ENCODE data around the gene CRB1. TPM values are rescaled to one million over a fixed set of nuclear protein-coding genes. Genes with fewer than 3 reads are reported as not detected.

Gene CRB1
- 0.28 TPM in 2 replicates for total RNA-seq

GRCh38 chr1:197268012-197268411, at the start of gene CRB1:
TSS of gene CRB1 (plus strand) at chr1:197268252. CDS start at chr1:197268413, 161 bp downstream.

Other genes with a start within 250 kb of the CRB1 start
- gene F13B, start 201.0 kb upstream of the CRB1 start, total RNA-seq: not detected in 2 replicates
- gene ASPM, start 121.6 kb upstream of the CRB1 start, total RNA-seq: 6.1 and 7.6 TPM in 2 replicates
- 13.8 and 18.2 TPM in 2 replicates for gene ZBTB41, start 67.0 kb upstream of the CRB1 start, total RNA-seq

Measured in smooth muscle cell of bladder (primary cell).